CD4-positive, alpha-beta T cell treated with Interleukin-17A for 4 hours (primary cell): ENCODE results near the gene CEP152.

ENCODE experiments used
- DNase-seq: peaks from one replicate; pipeline ENCODE4 v3.0.0-alpha.2; 2020; ENCODE audit warnings: mixed read lengths

The CEP152 gene

GRCh38 chr15:48702569-48703236 lies 108.2 kb downstream of the CEP152 start:
- no peak for DNase-seq

- no peak for DNase-seq
These were observed 114.1 kb downstream of the CEP152 start for GRCh38 chr15:48696627-48697312.

DNA sequence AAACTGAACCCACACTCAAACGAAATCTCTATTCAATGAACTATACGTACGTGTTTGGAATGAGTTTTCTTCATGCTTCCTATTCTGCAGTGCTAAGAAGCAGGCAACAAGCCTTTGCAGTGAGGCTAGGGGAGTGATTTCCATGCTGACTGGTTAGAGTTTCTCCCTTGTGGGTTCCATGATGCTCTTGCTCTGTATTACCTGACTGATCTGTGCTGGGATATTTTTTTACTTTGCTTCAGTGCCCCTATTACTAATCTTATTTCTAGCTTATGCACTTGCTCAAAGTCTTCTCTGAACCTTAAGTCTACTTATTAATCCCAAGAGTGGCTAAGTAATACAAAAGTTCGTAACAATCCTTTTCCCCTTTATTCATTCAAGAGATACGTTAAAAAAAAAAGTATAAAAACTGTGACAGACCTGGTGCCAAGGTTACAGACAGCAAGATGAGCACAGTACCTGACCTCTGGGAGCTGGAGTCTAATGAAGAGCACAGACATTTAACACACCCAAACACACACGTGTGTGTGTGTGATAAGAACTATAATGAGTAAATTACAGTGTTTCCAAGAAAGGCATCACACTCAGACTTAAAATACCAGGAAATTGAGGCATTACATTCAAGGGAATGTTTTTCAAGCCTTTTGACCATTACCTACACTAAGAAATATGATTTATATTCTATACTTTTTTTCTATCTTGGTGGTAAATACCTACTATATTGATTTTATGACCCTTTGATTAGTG lies 114.9 kb downstream of the CEP152 start:
- DNase-seq: no peak

GRCh38 chr15:48695088-48695826 lies 115.6 kb downstream of the CEP152 start:
- no peak for DNase-seq

GRCh38 chr15:48693484-48693883 lies 117.4 kb downstream of the CEP152 start:
- no peak for DNase-seq

DNA sequence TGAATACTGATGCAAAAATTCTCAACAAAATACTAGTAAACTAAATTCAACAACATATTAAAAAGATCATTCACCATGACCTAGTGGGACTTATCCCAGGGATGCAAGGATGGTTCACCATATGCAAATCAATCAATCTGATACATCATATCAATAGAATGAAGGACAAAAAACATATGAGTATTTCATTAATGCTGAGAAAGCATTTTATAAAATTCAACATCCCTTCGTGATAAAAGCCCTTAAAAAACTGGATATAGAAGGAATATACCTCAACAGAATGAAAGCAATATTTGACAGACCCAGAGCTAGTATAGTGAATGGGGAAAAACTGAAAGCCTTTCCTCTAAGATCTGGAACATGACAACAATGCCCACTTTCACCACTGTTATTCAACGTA lies 122.4 kb downstream of the CEP152 start:
- no peak for DNase-seq
